HG03558 (cell line): Measurements from ENCODE around the gene MEIOB.
"Not testable (repeated sequence)": the region's sequence is repeated elsewhere in the genome, so short reads cannot be mapped to it uniquely, and the experiment has no call there.

Experiments
- ATAC-seq: cut with Tn5 transposase; IDR thresholded peaks from one replicate; pipeline ENCODE4 v1.9.1; 2021; ENCODE audit warnings: moderate number of reproducible peaks; ENCODE audit not compliant: unreplicated experiment; ENCODE audit errors: extremely low read depth

The MEIOB gene

GRCh38 chr16:1908184-1908583, 36.2 kb upstream of the MEIOB start:
- ATAC-seq = no peak

GRCh38 chr16:1907226-1907860, 35.4 kb upstream of the MEIOB start:
- no peak for ATAC-seq

- no peak for ATAC-seq
These were observed 34.8 kb upstream of the MEIOB start for GRCh38 chr16:1906846-1907165.

DNA sequence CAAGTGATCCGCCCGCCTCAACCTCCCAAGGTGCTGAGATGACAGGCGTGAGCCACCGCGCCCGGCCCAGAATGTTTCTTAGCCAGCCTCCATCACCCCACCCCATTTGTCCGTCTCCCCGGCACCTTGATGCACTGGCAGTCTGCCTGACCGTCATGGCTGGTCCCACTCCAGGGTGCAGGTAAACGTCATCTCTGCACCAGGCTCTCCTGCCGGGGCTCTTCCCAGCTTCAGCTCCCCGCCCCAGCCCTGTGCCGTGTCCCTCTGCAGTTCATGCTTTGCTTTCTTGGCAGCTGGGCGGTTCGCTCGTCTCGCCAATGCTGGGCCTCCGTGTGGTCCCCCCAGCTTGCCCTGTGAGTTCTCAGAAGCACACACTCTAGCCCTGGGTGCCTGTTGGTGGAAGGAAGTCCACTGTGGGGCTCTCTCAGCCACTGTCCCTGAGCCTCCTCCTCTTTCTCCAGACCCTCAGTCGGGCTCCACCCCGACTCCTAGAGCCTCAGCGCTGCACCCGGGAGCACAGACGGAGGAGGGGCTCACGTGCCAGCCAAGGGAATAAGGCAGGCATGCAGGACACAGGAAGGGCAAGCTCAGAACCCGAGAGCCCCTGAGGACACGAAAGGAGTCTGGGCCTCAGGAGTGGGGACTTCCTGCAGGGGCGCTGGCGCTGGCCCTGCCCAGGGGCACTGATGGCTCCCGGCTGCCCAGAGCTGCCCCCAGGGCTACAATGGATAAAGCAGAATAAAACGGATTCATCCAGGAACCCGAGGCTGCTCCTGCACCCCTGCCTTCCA, 34.3 kb upstream of the MEIOB start:
- ATAC-seq = no peak

DNA sequence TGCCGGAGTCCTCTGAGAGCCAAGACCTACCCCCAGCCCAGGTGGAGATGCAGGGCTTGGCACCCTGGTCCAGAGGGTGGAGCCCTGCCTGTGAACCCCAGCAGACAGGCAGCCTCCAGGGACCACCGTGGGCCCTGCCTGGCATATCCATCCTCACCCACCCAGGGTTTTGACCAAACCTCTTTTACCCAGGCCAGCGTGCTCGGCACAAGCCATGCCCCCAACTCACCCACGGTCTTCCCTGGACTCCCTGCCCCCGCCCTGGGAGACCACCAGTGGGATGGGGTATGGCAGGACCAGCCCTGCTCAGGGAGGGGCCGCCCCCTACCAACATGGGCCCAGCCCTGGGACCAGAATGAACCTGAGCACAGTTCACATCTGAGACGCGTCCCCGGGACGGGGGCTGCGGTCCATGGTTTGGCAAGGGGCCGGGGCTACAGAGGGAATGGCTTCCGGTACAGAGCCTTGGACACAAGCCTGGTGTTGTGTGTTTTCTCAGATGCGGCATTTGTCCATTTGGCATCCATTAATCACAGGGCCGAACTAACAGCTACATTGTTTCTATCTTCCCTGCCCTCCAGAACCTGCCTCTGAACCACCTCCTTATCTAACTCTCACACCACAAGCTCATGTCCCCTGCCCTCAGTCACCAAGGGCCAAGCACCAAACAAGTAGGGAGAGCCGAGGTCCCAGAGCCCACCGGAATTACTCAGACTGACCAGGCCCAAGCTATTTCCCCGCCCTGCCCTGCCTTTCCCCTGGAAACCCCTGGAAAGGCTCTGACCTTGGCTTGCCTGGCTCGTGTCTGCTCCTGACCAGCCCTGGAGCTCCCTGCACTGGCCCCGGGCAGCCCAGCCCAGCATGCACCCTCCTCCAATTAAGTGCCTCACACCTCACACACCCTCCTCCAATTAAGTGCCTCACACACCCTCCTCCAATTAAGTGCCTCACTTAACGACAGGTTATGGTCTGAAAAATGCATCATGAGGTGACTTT, 32.2 kb upstream of the MEIOB start:
- ATAC-seq = no peak

- no peak for ATAC-seq
These were observed 31.2 kb upstream of the MEIOB start for GRCh38 chr16:1903220-1903574.

DNA sequence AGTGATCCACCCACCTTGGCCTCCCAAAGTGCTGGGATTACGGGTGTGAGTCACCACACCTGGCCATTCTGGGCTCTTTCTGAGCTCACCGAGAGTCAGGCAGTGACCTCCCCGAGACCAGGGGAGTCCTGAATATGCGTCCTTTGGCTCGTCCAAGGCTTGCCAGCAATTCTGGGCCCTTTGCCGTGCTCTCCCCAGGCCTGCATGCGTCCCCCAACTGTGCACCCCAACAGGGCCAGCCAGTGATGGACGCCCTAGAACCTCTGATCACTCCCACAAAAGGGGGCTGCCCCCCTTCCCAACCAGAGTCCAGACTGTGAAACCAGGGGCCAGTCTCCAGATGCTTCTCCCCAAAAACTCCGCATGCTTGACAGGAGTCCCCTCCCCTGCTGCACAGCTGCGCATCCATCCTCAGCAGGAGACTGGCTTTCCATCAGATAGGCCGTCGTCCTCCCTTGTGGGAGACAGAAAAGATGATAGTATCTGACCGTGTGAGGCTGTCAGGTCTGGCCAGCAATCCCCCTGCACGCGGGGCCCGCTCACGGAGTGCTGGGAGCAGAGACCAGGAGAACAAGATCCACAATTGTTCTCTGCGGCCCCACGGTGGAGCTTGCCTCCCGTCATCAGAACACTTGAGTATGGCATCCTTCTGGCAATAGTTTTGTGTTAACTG, 30.7 kb upstream of the MEIOB start:
- no peak for ATAC-seq

DNA sequence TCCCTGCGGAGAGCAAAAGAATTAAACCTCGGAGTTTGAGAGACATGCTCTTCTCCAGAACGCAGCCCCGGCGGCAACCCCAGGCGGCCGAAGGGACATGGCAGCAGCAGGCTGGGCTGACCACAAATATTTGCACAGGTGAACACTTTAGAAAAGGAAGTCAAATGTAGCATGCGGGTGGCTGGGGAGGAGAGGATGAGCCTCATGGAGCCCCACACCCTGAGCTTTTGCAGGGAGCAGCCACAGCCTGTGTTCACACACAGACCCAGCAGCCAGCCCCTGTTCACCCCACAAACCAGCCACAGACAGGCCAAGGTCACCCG, 28.4 kb upstream of the MEIOB start:
- ATAC-seq = no peak

- no peak for ATAC-seq
These were observed 27.9 kb upstream of the MEIOB start for GRCh38 chr16:1899641-1900451.

- not testable (repeated sequence) for ATAC-seq
These were observed 25.7 kb upstream of the MEIOB start for GRCh38 chr16:1897692-1898091.

DNA sequence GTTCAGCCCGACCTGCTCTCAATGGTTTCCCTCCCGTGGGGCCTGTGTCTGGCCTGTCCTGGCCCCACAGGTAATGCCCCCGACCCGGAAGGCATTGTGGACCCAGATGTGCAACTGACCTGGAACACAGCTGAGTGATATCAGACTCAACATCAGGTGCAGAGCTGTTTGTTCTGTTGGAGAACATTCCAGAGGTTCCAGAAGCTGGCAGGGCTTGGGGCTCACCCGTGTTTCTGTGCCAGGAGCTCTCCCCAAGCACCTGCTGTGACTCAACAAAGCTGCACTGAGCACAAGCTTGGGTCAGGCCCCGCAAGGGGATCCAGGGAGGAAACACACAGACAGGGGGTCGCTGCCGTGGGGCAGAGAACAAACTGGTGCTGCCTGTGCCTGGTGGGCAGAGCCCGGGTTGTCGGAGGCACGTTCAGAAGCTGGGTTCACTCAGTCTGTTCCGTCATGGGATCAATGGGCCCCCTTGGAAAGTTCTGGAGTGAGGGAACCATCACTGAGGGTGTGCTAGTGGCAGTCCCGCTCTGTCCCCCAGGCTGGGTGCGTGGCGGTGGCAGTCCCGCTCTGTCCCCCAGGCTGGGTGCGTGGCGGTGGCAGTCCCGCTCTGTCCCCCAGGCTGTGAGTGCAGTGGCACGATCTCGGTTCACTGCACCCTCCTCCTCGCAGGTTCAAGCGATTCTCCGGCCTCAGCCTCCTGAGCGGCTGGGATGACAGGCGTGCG, 24.1 kb upstream of the MEIOB start:
- no peak for ATAC-seq

DNA sequence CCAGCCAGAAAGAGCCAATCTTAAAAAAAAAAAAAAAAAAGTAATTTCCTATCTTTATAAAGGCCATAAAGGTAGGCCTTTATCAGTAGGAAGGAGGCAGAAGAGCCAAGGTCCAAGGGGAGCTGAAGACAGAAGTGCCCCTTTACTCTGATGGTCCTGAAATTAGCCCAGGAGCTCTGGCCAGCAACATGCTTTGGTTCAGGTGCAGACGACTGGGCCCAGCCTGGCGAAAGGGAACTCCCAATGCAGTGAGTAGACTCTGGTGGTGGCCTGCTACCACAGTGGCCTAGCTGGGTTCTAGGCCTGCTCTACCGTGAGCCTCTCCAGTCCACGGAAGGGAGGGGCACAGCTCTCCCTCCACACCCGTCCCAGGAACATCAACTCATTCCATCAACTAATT, 23.1 kb upstream of the MEIOB start:
- ATAC-seq = no peak

DNA sequence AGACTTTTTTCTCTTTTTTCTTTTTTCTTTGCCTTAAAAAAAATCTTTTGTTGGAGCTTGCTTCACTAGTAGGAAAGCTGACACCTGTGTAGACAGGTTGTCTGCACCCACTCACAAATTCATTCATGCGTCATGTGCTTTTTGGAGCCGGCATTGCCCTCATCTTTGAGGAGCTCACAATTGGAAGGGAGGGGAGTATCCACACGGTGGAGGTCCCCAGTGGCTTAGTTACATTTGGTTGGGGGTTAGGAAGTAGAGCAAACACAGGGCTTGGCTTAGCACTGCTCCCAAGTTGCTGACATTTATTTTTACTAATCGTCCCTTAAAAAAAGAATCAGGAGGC, 18.7 kb upstream of the MEIOB start:
- no peak for ATAC-seq

- no peak for ATAC-seq
These were observed 18.2 kb upstream of the MEIOB start for GRCh38 chr16:1890024-1890707.

DNA sequence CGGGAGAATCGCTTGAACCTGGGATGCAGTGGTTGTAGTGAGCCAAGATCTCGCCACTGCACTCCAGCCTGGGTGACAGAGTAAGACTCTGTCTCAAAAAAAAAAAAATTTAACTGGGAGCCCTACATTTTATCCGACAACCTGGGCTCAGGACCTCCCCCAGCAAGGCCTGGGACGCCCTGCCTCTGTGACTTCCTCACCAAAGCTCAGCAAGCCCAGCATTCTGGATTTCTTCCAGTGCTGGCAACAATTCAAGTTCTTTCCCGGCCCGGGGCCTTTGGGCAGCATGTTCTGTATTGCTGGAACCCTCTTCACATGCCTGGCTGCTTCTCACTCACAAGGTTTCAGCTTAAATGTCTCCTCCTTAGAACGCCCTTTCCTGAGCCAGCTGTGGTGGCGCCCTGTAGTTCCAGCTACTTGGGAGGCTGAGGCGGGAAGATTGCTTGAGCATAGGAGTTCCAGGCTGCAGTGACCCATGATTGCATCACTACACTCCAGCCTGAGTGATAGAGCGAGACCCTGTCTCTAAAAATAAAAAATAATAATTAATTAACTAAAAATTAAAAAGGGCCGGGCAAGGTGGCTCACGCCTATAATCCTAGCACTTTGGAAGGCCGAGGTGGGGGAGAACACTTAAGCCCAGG, 15.9 kb upstream of the MEIOB start:
- ATAC-seq = no peak

GRCh38 chr16:1884889-1885288, 12.9 kb upstream of the MEIOB start:
- no peak for ATAC-seq

DNA sequence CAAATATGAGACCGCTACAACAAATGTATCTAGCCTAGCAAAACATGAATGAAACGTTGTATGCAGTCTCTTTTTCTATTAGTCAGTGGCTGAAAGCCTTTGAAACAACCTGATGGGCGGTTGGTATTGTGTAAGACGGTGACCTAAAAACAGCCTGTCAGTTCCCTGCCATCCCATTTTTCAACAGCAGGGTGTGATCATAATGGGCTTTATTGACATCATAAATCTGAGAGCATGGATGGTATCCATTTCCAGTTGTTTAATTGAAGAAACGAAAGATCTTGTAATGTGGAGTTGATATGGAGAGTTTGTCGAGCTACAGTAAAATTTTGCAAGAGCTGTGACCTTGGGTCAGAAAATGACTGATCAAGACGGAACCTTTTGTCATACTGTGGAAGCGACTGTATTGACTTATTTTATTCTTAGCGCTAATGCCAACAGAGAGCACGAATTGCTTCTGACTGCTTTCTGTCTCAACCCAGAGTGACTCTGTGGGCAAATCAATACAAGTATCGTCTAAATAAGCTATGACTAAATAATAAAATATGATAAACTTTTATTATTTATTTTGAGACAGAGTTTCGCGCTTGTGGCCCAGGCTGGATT, 12.3 kb upstream of the MEIOB start:
- no peak for ATAC-seq

DNA sequence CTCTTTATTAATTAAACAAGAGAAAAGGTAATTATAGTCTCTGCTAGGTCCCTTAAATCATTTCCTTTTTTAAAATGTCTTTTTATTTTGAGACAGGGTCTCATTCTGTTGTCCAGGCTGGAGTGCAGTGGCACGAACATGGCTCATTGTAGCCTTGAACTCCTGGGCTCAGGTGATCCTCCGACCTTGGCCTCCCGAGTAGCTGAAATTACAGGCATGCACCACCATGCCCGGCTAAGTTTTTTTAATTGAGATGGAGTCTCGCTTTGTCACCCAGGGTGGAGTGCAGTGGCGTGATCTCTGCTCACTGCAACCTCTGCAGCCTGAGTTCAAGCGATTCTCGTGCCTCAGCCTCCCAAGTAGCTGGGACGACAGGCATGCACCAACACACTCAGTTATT, 9.2 kb upstream of the MEIOB start:
- ATAC-seq = not testable (repeated sequence)
